ENCODE data around the gene CYP3A5.
"Not testable (repeated sequence)": the region's sequence is repeated elsewhere in the genome, so short reads cannot be mapped to it uniquely, and the experiment has no call there.

CYP3A5 gene

DNA sequence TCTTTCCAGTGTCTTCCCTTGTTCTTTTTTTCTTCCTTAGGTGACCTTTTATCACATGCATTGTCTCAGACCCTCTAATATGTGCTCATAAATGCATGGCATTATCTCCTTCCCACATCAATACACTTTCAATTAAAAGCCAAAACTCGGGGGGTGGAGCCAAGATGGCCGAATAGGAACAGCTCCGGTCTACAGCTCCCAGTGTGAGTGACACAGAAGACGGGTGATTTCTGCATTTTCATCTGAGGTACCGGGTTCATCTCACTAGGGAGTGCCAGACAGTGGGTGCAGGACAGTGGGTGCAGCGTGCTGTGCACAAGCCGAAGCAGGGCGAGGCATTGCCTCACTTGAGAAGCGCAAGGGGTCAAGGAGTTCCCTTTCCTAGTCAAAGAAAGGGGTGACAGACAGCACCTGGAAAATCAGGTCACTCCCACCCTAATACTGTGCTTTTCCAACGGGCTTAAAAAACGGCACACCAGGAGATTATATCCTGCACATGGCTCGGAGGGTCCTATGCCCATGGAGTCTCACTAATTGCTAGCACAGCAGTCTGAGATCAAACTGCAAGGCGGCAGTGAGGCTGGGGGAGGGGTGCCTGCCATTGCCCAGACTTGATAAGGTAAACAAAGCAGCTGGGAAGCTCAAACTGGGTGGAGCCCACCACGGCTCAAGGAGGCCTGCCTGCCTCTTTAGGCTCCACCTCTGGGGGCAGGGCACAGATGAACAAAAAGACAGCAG lies 6.2 kb upstream of the CYP3A5 start:
- not testable (repeated sequence) for DNase-seq (ENCODE audit: low read depth)

DNA sequence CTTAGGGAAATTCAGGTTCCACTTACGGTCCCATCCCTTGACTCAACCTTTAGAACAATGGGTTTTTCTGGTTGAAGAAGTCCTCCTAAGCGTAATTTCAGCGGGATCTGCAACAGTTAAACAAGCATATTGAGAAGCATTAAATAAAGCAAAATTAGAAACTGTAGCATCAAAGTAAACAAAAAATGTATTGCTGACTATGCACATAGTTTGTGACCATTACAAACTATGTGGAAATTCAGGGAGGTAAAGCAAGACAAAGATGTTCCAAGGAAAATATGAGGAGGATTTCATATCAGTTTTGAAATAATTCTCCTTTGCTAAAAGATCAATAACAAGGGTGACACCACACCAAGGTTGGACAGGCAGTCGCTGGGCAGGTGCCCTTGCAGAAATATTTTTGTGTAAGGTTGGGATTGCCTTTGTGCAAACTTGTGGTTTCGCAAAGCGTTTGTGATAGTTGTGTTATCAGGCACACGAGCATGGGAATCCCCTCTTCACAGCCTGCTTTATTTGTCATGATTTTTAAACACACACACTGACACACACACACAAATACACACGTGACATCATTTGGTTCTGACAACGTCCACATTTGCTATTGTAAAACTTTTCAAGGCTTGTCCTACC lies 5.4 kb upstream of the CYP3A5 start:
- no peak for DNase-seq (ENCODE audit: low read depth)

DNA sequence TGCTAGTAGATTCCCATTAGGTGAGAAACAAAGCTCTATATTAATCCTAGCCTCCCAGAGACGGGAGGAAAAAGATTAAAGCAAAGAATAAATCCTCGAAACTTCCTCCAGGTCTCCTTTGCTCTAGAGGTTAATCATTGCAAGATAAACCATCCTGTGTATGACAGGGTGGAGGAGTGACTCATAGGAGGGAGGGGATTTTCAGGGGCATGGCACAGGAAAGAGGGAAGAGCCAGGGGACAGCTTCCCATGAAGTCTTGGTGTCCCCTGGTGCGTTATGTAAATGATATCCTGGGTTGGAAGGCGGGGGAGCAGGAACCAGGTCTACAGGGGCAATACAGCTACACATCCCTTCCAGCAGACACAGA lies 780 bp downstream of the CYP3A5 start:
- DNase-seq (ENCODE audit: low read depth), result no peak

DNA sequence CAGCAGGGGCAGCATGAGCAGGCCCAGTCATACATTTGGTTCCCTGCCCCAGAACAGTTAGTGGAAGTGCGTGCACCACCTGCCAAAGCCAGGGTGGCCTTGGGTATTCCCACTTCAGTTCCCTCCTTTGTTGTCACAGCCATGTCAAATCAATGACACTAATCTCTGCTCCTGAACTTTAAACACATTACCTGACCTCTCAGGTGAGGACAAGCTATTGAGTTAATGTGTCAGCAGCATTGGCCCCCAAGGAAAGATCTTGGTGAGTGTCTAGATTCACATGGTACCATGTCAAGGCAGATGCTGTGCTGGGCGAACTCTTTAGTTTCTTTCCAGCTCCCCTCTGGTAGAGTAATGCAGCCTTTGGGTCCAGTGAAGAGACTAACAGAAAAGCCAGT lies 2.1 kb downstream of the CYP3A5 start:
- DNase-seq (ENCODE audit: low read depth), result no peak

DNA sequence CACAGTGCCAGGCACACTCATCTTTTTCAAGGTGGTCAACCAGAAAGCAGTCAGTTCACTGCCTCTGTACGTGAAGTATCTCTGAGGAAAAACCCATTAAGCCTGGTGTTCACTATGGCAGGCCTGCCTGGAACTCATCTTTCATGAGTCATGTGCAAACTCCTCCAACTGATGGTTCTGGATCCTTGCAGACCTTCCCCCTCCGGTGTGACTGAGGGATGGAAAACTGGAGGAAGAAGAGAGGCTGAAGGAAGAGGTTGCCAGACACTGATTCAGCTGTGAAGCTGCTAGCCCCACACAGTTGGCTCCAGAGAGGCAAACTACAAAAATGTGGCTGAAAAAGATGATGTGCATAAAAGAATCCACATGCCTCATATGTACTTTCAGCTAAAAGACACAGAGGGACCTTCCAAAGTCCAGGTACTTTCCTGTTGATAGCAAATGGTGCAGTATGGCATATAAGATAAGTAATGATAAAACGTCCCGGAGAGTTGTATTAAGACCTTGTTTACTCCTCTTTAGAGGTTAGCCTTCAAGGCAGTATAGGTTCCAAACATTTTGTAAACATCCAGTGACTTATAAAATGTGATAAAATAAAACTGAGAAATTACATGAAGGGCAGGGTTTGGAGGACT lies 2.7 kb downstream of the CYP3A5 start:
- DNase-seq (ENCODE audit: low read depth), result no peak

DNA sequence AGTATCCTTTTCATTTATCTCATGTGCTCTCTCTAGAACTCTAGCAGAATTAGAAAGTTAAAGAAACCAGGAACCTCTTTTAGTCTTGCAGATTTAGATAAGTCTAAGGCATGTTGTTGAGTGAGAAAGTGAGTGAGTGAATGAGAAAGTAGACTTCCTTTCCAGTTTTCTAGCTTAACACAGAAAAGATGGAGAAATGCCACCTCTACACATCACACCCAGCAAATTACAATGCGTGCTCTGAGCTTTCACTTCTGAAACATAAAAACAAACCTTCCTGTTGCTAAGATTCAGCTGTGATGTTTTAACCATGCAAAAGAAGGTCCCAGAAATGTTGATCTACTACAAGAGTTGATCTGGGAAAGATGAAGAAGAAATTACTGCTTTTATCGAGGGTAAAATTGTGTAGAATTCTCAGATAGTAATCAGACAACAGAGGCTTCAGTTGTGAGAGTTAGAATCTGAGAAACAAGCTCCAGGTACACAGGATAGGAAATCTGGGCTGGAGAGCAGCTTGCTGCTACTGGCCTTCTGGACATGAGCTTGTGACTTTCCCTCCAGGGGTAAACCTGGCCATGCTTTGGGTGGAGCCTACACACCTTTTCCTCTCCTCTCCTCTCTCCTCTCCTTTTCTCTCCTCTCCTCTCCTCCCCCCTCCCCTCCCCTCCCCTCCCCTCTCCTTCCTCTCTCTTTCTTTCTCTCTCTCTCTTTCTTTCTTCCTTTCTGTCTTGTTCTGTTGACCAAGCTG lies 4.6 kb downstream of the CYP3A5 start:
- no peak for DNase-seq (ENCODE audit: low read depth)

DNA sequence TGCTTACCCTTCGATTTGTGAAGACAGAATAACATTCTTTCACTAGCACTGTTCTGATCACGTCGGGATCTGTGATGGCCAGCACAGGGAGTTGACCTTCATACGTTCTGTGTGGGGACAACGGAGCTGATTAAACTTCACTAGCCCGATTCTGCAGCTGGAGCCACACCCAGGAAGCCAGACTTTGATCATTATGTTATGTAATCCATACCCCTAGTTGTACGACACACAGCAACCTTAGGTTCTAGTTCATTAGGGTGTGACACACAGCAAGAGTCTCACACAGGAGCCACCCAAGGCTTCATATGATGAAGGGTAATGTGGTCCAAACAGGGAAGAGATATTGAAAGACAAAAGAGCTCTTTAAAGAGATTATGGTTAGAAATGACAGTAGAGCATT lies 7.2 kb downstream of the CYP3A5 start:
- DNase-seq (ENCODE audit: low read depth), result no peak

DNA sequence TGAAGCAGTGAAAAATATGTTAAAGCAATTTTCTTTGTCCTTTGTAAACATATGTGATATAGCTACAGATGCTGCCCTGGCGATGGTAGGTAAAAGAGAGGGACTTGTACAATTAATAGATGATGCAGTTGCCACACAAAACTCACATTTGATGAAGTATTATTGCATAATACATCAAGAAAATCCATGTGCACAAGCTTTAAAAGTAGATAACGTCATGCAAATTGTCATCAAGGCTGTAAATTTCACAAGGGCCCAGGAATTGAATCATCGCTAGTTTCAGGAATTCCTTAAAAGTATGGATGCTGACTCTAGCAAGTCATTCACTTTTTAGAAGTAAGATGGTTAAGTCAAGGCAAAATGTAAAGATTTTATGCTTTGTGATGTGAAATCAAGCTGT lies 10.0 kb downstream of the CYP3A5 start:
- no peak for DNase-seq (ENCODE audit: low read depth)

DNA sequence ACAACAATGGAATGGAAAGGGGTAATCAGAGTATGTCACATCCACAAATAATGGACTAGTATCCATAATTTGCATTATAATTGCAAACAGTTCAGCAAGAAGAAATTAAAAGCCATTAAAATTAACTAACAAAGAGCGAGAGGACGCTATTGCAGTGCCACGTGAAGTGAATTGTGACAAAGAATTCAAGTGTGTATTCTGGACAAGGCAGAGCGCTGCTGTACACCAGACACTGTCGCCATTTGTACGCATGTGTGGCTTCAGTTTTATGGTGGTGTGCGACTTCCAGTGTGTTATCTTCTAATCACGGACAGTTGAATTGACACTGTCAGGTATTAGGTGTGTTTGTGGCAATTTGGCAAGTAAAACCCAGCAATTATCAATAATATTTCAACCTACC lies 11.3 kb downstream of the CYP3A5 start:
- DNase-seq (ENCODE audit: low read depth), result no peak

DNA sequence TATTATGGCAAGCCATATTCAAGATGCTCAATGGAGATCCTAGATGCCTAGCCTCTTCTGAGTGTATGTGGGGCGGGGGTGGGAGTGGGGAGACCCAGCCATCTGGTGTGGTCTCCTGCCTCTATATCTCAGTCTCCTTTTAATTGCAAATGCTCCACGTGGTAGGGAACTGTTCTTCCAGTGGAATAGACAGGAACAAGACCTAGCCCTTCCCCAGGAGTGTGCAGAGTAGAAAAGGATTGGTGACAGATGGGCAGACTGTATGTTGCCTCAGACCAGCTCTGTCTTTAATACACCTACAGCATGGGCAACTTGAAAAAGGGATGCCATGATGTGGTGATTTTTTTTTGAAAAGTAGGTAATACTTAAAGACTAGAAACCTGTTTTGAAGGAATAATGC lies 12.6 kb downstream of the CYP3A5 start:
- DNase-seq (ENCODE audit: low read depth), result no peak

DNA sequence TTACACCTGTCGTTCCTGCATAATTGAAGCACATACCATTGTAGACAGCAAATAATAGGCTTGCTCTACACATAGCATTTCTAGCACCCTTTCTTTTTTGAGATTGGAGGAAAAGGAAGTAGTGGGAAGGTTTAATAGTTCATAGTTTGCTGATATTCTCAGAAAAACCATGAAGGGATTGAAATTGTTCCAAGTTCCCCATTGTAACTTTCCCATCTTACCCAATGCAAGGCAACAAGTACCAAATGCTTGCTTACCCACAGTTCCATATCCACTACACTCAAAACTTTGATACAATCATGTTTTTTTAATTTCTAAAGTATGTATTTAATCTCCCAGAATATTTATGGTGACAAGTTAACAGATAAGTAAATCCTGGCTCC lies 13.8 kb downstream of the CYP3A5 start:
- DNase-seq (ENCODE audit: low read depth), result no peak

DNA sequence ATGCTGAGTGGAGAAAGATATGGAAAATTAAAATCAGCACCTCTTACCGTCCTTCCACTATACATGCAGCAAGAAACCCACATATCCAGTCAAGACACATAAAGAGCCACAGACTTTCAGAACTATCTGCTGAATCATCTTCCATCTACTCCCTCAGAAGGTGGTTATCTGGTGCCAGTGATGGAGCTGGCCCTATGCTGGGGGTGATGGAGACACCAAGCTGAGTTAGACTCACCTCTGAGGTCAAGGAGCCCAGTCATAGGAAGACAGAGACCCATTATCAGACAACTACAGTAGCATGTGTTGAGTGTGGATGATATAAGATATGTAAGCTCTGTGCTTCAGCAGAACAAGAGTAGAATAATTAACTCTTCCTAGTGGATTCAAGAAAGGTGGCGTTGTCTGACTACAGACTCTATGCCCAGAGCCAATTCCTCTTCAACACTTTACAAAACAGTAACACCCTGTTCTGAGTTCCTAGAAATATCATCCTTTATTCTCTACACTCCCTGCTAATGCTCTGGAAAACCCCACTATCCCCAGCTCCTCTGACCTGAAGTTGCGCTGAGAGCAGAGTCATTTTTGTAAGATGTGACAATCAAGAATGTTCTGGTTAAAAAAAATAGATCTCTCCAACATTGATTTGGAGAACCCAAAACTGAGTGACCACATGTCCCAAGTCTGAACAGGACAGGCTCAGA lies 14.3 kb downstream of the CYP3A5 start:
- no peak for DNase-seq (ENCODE audit: low read depth)

DNA sequence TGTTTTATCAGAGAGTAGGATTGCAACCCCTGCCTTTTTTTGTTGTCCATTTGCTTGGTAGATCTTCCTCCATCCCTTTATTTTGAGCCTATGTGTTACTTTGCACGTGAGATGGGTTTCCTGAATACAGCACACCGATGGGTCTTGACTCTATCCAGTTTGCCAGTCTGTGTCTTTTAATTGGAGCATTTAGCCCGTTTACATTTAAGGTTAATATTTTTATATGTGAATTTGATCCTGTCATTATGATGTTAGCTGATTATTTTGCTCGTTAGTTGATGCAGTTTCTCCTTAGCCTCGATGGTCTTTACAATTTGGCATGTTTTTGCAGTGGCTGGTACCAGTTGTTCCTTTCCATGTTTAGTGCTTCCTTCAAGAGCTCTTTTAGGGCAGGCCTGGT lies 21.9 kb downstream of the CYP3A5 start:
- DNase-seq (ENCODE audit: low read depth), result not testable (repeated sequence)

DNA sequence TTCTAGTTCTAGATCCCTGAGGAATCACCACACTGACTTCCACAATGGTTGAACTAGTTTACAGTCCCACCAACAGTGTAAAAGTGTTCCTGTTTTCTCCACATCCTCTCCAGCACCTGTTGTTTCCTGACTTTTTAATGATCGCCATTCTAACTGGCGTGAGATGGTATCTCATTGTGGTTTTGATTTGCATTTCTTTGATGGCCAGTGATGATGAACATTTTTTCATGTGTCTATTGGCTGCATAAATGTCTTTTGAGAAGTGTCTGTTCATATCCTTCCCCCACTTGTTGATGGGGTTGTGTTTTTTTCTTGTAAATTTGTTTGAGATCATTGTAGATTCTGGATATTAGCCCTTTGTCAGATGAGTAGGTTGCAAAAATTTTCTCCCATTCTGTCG lies 25.2 kb downstream of the CYP3A5 start:
- not testable (repeated sequence) for DNase-seq (ENCODE audit: low read depth)

DNA sequence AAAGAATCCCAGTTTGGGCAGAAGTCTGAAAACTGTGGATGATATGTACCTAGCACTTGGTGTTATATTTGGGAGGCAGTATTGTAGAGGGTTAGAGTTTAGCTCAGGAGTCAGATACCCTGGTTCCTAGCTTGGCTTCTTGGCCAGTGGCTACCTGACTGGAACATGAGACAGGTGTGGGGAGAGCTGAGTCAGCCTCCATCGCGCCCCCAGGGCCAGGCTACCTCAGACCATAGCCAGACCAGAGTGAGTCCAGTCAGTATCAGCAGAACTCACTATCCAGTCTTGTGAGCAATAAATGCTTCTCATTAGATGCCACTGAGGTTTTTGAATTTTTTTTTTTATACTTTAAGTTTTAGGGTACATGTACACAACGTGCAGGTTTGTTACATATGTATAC lies 26.0 kb downstream of the CYP3A5 start:
- no peak for DNase-seq (ENCODE audit: low read depth)

DNA sequence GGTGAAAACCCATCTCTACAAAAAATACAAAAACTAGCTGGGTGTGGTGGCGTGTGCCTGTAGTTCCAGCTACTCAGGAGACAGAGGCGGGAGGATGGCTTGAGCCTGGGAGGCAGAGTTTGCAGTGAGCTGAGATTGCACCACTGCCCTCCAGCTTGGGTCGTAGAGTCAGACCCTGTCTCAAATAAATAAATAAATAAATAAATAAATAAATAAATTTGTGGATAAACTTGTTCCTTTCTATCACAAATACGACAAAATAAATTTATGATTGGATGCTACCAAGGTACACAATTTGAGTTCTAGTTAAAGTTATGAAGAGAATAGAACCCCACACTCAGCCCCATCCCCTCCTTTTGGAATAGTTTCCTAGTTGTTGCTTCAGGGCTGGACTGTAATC lies 26.5 kb downstream of the CYP3A5 start:
- not testable (repeated sequence) for DNase-seq (ENCODE audit: low read depth)

DNA sequence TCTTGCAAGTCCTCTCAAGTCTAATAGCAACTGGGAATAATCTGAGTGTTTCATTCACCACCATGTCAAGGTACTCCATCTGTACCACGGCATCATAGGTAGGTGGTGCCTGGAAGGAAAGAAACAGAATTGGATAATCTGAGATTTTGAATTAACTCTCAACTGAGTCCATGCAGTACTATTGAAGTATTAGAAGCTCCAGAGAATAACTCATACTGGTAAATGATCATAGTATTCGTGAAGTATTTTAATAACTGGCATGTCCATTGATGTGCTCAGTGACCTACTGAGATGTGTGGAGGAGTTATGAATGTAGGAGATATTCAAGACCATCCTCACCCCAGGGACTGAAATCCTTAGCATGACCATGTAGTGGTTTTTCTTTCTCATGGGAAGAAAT lies 27.1 kb downstream of the CYP3A5 start:
- no peak for DNase-seq (ENCODE audit: low read depth)

DNA sequence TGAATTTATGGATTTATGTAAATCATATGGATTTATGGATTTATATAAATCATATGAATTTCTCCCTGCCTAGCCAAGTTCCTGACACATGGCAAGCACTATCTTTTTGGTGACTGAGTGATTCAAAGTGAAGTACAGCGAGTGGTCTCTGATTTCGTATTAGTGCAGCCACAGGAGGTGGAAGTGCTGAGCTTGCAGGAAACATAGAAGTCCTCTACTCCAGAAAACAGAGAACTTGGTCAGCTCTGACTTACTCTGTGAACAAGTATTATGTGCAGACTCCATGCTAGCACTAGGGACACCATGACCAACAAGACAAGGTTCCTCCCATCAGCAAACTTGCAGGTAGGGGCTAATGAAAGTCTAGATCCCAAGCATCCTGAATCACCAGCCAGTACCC lies 28.5 kb downstream of the CYP3A5 start:
- DNase-seq (ENCODE audit: low read depth), result no peak

DNA sequence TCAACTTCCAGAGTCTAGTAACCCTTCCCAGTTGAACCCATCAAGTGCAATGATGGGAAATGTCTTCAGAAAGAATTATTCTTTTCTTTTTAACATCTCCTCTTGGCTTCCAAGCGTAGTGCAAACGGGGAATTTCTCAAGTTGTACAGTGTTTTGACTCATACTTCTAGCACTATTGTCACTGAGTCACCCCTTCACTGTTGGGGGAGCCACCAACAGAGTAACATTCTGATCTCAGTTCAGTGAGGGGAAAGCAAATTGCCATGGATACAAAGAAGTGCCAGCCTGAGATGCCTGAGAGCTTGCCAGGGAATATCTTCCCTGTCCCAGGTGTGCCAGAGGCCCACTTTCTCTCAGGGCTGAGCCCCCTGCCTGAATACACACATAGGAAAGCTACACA lies 31.0 kb downstream of the CYP3A5 start:
- no peak for DNase-seq (ENCODE audit: low read depth)

DNA sequence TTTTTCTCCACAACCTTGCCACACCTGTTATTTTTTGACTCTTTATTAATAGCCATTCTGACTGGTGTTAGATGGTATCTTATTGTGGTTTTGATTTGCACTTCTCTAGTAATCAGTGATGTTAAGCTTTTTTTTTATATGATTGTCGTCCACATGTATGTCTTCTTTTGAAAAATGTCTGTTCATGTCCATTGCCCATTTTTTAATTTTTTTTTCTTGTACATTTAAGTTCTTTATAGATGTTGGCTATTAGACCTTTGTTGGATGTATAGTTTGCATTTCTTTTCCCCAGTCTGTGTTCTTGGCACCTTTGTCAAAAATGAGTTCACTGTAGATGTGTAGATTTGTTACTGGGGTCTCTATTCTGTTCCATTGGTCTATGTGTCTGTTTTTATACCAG lies 34.2 kb downstream of the CYP3A5 start:
- no peak for DNase-seq (ENCODE audit: low read depth)

DNA sequence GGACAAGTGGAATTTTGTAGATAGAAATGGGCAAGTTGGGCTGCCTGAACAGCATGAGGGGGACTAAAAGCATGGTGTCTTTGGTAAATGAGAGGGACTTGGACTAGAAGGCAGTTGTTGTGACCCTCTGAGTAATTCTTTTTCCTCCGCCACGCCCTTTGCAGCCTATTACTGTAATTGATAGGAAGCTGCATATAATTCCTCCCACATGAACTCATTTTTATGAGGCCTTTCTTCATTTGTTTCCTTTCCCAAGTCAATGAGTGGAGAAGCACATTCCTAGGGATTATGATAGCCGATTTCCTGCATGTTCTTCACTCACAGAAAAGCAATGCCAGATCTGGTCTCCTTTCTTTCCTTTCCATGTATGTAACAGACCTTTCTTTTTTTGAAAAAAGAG lies 35.4 kb downstream of the CYP3A5 start:
- no peak for DNase-seq (ENCODE audit: low read depth)

DNA sequence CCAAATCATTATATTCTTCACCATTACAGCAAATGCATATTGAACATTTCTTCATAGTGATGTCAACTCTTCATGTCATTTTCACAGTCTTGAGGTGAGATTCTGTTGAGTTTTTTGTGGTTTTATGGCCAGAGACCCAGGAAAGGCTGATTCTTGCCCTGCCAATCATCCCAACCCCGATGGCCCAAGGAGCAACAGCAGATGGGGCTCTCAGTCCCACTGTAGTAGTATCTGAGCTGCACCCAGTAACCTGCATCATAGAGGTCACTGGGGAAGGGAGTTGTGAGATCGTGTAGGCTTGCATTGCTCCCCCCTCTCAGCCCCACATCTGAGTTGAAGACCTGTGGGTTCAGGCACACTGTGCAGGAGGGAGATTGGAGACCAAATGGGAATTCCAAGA lies 36.3 kb downstream of the CYP3A5 start:
- DNase-seq (ENCODE audit: low read depth), result no peak

All from stimulated activated CD8-positive, alpha-beta memory T cell treated with anti-CD3 and anti-CD28 coated beads, Interleukin-12 subunit alpha, Interleukin-12 subunit beta, amount 100 ng/mL, for 4 hours (primary cell).